Osteocyte (in vitro differentiated cells): ENCODE data around the gene CDH13. TPM values are rescaled to one million over a fixed set of nuclear protein-coding genes. Genes with fewer than 3 reads are reported as not detected.

Experiments
- DNase-seq: peaks from one replicate; pipeline ENCODE4 v3.0.0; 2021; ENCODE audit warnings: mixed read lengths; ENCODE audit not compliant: unreplicated experiment; ENCODE audit errors: extremely low spot score
- H3K27ac Mint-ChIP-seq: one replicate; pipeline ENCODE4 v1.8.0; 2021; ENCODE audit warnings: mild to moderate bottlenecking, mixed read lengths; ENCODE audit not compliant: unreplicated experiment
- H3K27me3 Mint-ChIP-seq: one replicate; pipeline ENCODE4 v1.8.0; 2021; ENCODE audit warnings: mixed read lengths; ENCODE audit not compliant: unreplicated experiment
- H3K36me3 Mint-ChIP-seq: one replicate; pipeline ENCODE4 v1.8.0; 2021; ENCODE audit warnings: mixed read lengths; ENCODE audit not compliant: unreplicated experiment
- H3K4me1 Mint-ChIP-seq: one replicate; pipeline ENCODE4 v1.8.0; 2021; ENCODE audit warnings: mixed read lengths; ENCODE audit not compliant: unreplicated experiment
- H3K4me3 Mint-ChIP-seq: one replicate; pipeline ENCODE4 v1.8.0; 2021; ENCODE audit warnings: mild to moderate bottlenecking, moderate library complexity, mixed read lengths; ENCODE audit not compliant: unreplicated experiment
- H3K9me3 Mint-ChIP-seq: one replicate; pipeline ENCODE4 v1.8.0; 2021; ENCODE audit warnings: mixed read lengths; ENCODE audit not compliant: unreplicated experiment
- total RNA-seq: library from RNA; stranded (reverse); gene quantifications from 2 replicates; pipeline ENCODE4 v1.2.1, GENCODE V29; 2021
- TF ChIP-seq, protein P1 (sequence below): fragments of 200-600 bp; sonication (generic); IDR thresholded peaks from 2 replicates; pipeline ENCODE4 v1.5.0; 2021; ENCODE audit warnings: antibody characterized with exemption, mild to moderate bottlenecking, moderate library complexity

The CDH13 gene
- total RNA-seq, 1 donor from 2014 or later: 27.0 TPM

DNA sequence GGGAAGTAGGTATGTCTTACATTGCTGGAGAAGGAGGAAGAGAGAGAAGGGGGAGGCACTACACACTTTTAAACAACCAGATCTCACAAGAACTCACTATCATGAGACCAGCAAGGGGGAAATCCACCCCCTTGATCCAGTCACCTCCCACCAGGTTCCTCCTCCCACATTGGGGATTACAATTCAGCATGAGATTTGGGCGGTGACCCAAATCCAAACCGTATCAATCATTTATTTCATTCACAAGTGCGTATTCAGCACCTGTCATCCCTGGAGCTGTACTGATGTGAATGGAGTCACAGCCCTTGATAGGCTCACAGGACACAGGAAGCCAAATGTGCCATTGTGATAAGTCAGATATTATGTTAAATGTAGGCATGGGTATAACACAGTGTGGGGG is 952.7 kb downstream of the CDH13 start:
- no peak for DNase-seq
- Mint-ChIP-seq H3K4me1 (no peaks in the 10 kb centered on the region), H3K36me3 (no peaks in the 10 kb centered on the region), H3K4me3 (no peak overlapping the region), H3K27me3 (no peaks in the 10 kb centered on the region), H3K9me3 (peaks cover 11% of the 10 kb centered on the region), H3K27ac (no peak overlapping the region)
- TF ChIP-seq, protein P1, sequence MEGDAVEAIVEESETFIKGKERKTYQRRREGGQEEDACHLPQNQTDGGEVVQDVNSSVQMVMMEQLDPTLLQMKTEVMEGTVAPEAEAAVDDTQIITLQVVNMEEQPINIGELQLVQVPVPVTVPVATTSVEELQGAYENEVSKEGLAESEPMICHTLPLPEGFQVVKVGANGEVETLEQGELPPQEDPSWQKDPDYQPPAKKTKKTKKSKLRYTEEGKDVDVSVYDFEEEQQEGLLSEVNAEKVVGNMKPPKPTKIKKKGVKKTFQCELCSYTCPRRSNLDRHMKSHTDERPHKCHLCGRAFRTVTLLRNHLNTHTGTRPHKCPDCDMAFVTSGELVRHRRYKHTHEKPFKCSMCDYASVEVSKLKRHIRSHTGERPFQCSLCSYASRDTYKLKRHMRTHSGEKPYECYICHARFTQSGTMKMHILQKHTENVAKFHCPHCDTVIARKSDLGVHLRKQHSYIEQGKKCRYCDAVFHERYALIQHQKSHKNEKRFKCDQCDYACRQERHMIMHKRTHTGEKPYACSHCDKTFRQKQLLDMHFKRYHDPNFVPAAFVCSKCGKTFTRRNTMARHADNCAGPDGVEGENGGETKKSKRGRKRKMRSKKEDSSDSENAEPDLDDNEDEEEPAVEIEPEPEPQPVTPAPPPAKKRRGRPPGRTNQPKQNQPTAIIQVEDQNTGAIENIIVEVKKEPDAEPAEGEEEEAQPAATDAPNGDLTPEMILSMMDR: no peak

DNA sequence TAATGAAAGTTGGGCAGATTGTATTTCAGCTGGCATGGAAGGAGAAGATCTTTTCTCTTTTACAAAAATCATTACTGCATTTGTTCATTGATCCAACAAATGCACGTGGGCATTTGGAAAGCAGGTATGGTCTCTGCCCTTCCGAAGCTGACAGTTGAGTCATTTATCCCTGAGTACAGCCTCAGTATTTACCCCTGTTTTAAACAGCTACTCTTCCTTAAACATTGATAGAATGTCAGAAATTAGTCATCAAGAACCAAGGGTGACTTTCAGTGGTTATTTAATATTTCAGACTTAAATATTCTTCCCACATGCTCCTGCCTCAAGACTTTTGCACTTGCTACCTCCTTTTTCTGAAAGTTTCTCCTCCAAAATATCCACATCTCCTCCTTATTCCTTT is 954.3 kb downstream of the CDH13 start:
- Mint-ChIP-seq H3K36me3 (no peaks in the 10 kb centered on the region), H3K9me3 (peaks cover 2% of the 10 kb centered on the region), H3K27me3 (no peaks in the 10 kb centered on the region), H3K4me1 (no peaks in the 10 kb centered on the region), H3K4me3 (no peak overlapping the region), H3K27ac (no peak overlapping the region)
- TF ChIP-seq, protein P1: no peak
- no peak for DNase-seq

DNA sequence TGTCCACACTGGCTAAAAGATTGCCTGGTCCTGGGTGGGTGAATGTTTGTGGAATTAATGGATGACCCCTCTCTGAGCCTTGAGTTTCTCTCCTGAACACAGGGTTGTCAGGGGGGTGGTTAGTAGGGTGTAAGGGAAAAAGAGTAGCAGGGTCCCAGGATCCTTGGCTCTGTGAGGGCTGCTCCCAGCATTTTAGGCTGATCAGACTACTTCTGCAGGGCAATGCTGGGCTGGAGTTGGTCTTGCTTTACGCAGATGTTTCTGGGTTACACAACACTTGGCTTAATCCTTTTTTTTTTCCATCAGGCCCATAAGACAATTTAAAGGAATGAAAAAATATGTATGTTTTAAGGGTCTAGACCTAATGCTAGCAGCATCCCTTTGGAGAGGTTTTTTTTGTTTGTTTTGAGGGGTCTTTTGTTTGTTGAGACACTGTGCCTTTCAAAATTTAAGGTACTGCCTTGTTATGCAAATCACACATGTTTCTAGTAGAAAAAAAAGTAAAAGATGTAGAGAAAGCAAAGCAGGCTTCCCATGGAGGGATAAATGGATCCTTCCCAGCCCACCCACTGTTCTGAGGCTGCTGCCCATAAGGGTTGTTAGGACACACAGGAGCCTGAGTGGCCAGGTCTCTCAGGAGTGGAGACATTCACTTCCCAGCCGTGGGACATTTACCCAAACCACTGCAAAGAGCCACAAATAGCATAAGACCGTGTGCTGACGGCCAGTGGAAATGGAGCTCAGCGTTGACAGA is 955.4 kb downstream of the CDH13 start:
- no peak overlapping the region for H3K4me3 Mint-ChIP-seq
- no peaks in the 10 kb centered on the region for H3K27me3 Mint-ChIP-seq
- H3K36me3 Mint-ChIP-seq: no peaks in the 10 kb centered on the region
- H3K27ac Mint-ChIP-seq: no peak overlapping the region
- DNase-seq: no peak
- H3K9me3 Mint-ChIP-seq: no peaks in the 10 kb centered on the region
- TF ChIP-seq, protein P1: no peak
- no peaks in the 10 kb centered on the region for H3K4me1 Mint-ChIP-seq

DNA sequence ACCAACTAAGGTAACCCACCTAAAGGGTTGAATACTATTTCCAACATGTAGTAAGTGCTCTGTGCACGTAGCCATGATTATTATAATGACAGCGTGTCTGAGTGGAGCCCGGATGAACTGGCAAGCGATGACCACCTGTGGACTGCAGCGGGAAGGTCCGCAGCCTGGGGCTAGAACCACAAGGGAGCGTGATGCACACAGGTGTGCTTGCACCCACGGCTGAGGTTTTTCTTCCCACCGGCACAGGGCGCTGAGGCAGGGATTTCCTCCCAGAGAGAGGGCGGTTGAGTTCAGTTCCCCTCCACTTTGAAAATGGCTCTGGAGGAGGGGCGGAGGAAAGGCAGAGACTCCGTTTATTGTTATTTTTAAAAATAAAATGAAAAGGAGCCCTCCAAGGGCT is 959.3 kb downstream of the CDH13 start:
- no peaks in the 10 kb centered on the region for H3K27me3 Mint-ChIP-seq
- H3K4me3 Mint-ChIP-seq: no peak overlapping the region
- TF ChIP-seq, protein P1: no peak
- H3K4me1 Mint-ChIP-seq: no peaks in the 10 kb centered on the region
- DNase-seq: no peak
- H3K36me3 Mint-ChIP-seq: no peaks in the 10 kb centered on the region
- no peaks in the 10 kb centered on the region for H3K9me3 Mint-ChIP-seq
- no peak overlapping the region for H3K27ac Mint-ChIP-seq

DNA sequence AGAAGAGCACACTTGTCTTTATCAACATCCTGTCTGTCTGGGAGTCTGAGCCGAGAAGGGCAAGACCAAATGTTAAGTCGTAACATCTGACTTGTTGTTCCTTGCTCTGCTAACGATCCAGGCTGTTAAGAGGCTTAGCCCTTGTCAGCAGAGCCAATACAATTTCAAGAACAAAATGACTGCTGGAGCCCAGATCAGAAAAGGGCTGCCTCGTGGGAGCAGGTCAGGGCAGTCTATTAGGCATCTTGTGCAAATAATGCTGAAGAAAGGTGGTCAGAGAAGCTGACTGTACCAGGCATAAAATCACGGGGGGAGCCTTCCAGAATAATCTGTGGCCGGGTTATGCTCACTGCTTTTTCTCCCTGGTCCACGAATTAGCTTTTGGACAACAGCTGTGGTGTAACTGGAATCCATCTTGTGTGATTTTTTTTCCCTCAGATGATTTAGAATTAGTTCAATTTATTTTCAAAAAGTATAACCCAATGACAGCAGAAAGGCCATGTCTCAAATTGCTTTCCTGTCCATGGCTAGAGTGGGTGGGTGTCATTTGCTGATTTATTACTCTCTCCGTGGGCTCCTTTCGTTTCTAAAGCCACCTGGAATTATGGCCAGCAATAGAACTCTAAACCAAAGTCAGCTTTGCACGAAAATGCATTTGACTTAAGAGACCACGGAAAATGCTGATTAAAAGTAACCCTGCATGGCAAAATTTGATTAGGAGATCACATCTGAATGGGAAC is 959.9 kb downstream of the CDH13 start:
- no peak for DNase-seq

More for the DNA sequence above, 959.9 kb downstream of the CDH13 start:
- Mint-ChIP-seq H3K4me3 (no peak overlapping the region), H3K27ac (no peak overlapping the region), H3K4me1 (no peaks in the 10 kb centered on the region), H3K36me3 (no peaks in the 10 kb centered on the region), H3K9me3 (no peaks in the 10 kb centered on the region), H3K27me3 (no peaks in the 10 kb centered on the region)
- TF ChIP-seq, protein P1: no peak
